ENCODE results near the gene IGFBPL1.

- TF ChIP-seq ATF3 (IDR thresholded peaks at IDR 0.05) (no peak), YY1 (IDR thresholded peaks at IDR 0.05) (no peak)
- TF ChIP-seq, protein P1, sequence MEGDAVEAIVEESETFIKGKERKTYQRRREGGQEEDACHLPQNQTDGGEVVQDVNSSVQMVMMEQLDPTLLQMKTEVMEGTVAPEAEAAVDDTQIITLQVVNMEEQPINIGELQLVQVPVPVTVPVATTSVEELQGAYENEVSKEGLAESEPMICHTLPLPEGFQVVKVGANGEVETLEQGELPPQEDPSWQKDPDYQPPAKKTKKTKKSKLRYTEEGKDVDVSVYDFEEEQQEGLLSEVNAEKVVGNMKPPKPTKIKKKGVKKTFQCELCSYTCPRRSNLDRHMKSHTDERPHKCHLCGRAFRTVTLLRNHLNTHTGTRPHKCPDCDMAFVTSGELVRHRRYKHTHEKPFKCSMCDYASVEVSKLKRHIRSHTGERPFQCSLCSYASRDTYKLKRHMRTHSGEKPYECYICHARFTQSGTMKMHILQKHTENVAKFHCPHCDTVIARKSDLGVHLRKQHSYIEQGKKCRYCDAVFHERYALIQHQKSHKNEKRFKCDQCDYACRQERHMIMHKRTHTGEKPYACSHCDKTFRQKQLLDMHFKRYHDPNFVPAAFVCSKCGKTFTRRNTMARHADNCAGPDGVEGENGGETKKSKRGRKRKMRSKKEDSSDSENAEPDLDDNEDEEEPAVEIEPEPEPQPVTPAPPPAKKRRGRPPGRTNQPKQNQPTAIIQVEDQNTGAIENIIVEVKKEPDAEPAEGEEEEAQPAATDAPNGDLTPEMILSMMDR (IDR thresholded peaks at IDR 0.05; ENCODE audit: low read depth, low read length, missing input control): no peak
Measured at GRCh38 chr9:38404314-38404713, 19.9 kb downstream of the IGFBPL1 start.

Data from liver (tissue), 3 donors.